Myocyte (in vitro differentiated cells): ENCODE results near the gene NCOR1. TPM values are rescaled to one million over a fixed set of nuclear protein-coding genes. Genes with fewer than 3 reads are reported as not detected.
"Not testable (repeated sequence)": the region's sequence is repeated elsewhere in the genome, so short reads cannot be mapped to it uniquely, and the experiment has no call there.

ENCODE experiments used
- DNase-seq: peaks from one replicate; pipeline ENCODE4 v3.0.0-alpha.2; 2012; ENCODE audit warnings: low read depth
- total RNA-seq: library from RNA; depleted of rRNA; stranded (reverse); fragments of >200 nt; gene quantifications from 2 replicates; pipeline ENCODE4 v1.2.3, GENCODE V29; 2014

Gene NCOR1
- total RNA-seq, 1 donor from 2014 or later: 73.3 TPM

- no peak for DNase-seq
Observed at GRCh38 chr17:16101440-16101839, 113.9 kb downstream of the NCOR1 start.

GRCh38 chr17:16100737-16101400, 114.5 kb downstream of the NCOR1 start:
- no peak for DNase-seq

- no peak for DNase-seq
Observed at GRCh38 chr17:16091773-16092172, 123.6 kb downstream of the NCOR1 start.

- DNase-seq: no peak
Observed at GRCh38 chr17:16086957-16087356, 128.4 kb downstream of the NCOR1 start.

- peak; percentile 17 for DNase-seq
Observed at GRCh38 chr17:16085066-16085699, 130.2 kb downstream of the NCOR1 start.

- DNase-seq: no peak
Observed at GRCh38 chr17:16083223-16083622, 132.1 kb downstream of the NCOR1 start.

GRCh38 chr17:16081507-16082087, 133.7 kb downstream of the NCOR1 start:
- DNase-seq: no peak

GRCh38 chr17:16080366-16080765, 135.0 kb downstream of the NCOR1 start:
- DNase-seq: no peak

GRCh38 chr17:16075949-16076348, 139.4 kb downstream of the NCOR1 start:
- DNase-seq: no peak

GRCh38 chr17:16074423-16074822, 140.9 kb downstream of the NCOR1 start:
- DNase-seq: no peak

- no peak for DNase-seq
Observed at GRCh38 chr17:16073845-16074244, 141.5 kb downstream of the NCOR1 start.

- DNase-seq: no peak
Observed at GRCh38 chr17:16072031-16072430, 143.3 kb downstream of the NCOR1 start.

- no peak for DNase-seq
Observed at GRCh38 chr17:16068323-16068722, 147.0 kb downstream of the NCOR1 start.

GRCh38 chr17:16066125-16066524, 149.2 kb downstream of the NCOR1 start:
- no peak for DNase-seq

GRCh38 chr17:16061631-16062030, 153.7 kb downstream of the NCOR1 start:
- DNase-seq: no peak

GRCh38 chr17:16055139-16055538, 160.2 kb downstream of the NCOR1 start:
- not testable (repeated sequence) for DNase-seq

GRCh38 chr17:16052486-16052885, 162.8 kb downstream of the NCOR1 start:
- DNase-seq: peak; percentile 7

- no peak for DNase-seq
Observed at GRCh38 chr17:16050844-16051243, 164.5 kb downstream of the NCOR1 start.

- no peak for DNase-seq
Observed at GRCh38 chr17:16048811-16049449, 166.4 kb downstream of the NCOR1 start.

- no peak for DNase-seq
Observed at GRCh38 chr17:16046966-16047365, 168.4 kb downstream of the NCOR1 start.

- DNase-seq: no peak
Observed at GRCh38 chr17:16044487-16044886, 170.8 kb downstream of the NCOR1 start.

GRCh38 chr17:16040710-16041251, 174.6 kb downstream of the NCOR1 start:
- DNase-seq: peak; percentile 61
